IPS-18a (cell line): ENCODE measurements around the gene SUFU.
"Not testable (repeated sequence)": the region's sequence is repeated elsewhere in the genome, so short reads cannot be mapped to it uniquely, and the experiment has no call there.

Experiments
- H3K27ac ChIP-seq: one replicate; pipeline ENCODE4 v1.5.1; 2013; ENCODE audit warnings: low read length
- H3K27me3 ChIP-seq: one replicate; pipeline ENCODE4 v1.6.1; 2013; ENCODE audit warnings: mild to moderate bottlenecking, low read length; ENCODE audit not compliant: control insufficient read depth, insufficient read depth
- H3K36me3 ChIP-seq: one replicate; pipeline ENCODE4 v1.6.1; 2013; ENCODE audit warnings: low read depth, low read length; ENCODE audit not compliant: control insufficient read depth
- H3K4me1 ChIP-seq: one replicate; pipeline ENCODE4 v1.6.1; 2013; ENCODE audit warnings: low read depth, low read length; ENCODE audit not compliant: control insufficient read depth
- H3K4me3 ChIP-seq: one replicate; pipeline ENCODE4 v1.5.1; 2013; ENCODE audit warnings: low read length
- H3K9ac ChIP-seq: one replicate; pipeline ENCODE4 v1.6.1; 2013; ENCODE audit warnings: mild to moderate bottlenecking, low read length, moderate library complexity
- H3K9me3 ChIP-seq: one replicate; pipeline ENCODE4 v1.6.1; 2013; ENCODE audit warnings: low read depth, low read length; ENCODE audit not compliant: control insufficient read depth

Gene SUFU

DNA sequence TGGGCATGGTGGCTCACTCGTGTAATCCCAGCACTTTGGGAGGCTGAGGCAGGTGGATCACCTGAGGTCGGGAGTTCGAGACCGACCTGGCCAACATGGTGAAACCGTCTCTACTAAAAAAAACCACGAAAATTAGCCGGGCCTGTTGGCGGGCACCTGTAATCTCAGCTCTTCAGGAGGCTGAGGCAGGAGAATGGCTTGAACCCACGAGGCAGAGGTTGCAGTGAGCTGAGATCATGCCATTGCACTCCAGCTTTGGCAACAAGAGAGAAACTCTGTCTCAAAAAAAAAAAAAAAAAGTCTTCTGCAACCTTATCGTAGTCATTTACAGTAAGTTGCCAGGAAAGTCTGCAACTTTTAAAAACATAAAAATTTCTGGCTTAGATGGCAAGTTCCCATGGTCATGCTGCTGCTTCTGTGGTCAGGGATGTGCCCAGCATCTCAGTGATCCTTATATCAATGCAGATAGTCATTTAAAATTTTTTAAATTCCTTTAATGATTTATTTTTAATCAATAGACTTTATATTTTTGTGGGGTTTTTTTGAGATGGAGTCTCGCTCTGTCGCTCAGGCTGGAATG, 15.6 kb downstream of the SUFU start:
- Histone ChIP-seq H3K27me3 (no peaks in the 10 kb centered on the region), H3K27ac (no peak overlapping the region), H3K4me1 (no peaks in the 10 kb centered on the region), H3K9ac (no peak overlapping the region), H3K9me3 (no peaks in the 10 kb centered on the region), H3K36me3 (no peaks in the 10 kb centered on the region), H3K4me3 (no peak overlapping the region)

DNA sequence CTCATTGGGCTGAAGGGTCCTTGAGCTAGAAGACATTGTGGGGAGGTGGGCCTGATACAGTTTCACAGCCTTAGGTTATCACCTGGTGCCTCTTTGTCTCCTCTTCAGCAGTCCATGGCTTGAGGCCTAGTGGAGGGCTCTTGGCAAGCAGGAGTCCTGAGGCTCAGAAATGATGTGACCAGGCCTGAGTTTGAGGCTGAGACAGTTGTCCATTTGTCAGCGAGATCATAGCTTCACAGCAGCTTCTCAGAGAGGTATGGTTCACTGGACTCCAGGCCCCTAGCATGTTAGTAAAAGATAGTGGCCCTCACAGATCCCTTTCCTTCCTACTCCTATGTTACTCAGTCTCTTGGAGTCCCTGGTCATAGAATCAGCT, 19.1 kb downstream of the SUFU start:
- Histone ChIP-seq H3K4me3 (no peak overlapping the region), H3K4me1 (no peaks in the 10 kb centered on the region), H3K9me3 (no peaks in the 10 kb centered on the region), H3K9ac (no peak overlapping the region), H3K27ac (no peak overlapping the region), H3K27me3 (no peaks in the 10 kb centered on the region), H3K36me3 (no peaks in the 10 kb centered on the region)

DNA sequence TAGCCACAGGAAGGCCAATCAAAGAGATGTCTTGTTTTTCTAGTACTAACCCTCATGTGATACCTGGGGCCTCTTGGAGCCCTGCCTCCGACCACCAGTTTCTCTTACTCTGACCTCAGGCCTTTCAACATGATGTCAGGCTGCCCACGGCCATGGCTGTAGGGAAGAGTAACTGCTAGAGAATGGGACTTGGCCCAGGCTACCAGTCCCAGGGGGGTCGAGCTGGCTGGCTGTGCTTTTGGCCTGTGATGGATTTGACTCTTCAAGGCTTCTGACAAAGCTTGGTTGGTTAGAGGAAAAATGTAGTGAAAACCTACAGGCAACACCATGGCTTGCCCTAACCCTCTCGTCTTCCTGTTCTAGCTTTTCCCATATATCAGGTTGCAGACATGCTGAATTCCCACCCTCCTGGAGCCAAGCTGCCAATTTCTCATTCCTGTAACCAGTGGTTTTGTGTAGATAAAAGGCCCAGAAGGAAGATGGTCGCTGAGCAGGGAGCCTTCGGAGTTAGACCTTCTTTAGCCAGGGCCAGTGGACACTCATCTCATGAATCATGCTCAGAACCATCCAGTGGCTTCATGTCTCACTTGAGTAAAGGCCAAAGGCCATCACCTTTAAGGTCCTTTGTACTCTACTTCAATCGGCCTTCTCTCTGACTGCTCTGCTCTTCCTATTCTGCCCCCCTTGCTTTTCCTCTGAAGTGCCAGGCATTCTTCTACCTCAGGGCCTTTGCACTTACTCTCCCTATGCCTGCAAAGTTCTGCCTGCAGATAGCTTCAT, 19.7 kb downstream of the SUFU start:
- Histone ChIP-seq H3K4me1 (no peaks in the 10 kb centered on the region), H3K4me3 (no peak overlapping the region), H3K27ac (no peak overlapping the region), H3K36me3 (no peaks in the 10 kb centered on the region), H3K9ac (no peak overlapping the region), H3K9me3 (no peaks in the 10 kb centered on the region), H3K27me3 (no peaks in the 10 kb centered on the region)

- no peaks in the 10 kb centered on the region for H3K27me3 ChIP-seq
- H3K4me3 ChIP-seq, result no peak overlapping the region
- H3K4me1 ChIP-seq, result no peaks in the 10 kb centered on the region
- H3K36me3 ChIP-seq, result no peaks in the 10 kb centered on the region
- no peak overlapping the region for H3K9ac ChIP-seq
- H3K9me3 ChIP-seq, result no peaks in the 10 kb centered on the region
- no peak overlapping the region for H3K27ac ChIP-seq
Observed at GRCh38 chr10:102524746-102525145, 21.0 kb downstream of the SUFU start.

GRCh38 chr10:102527546-102527945, 23.8 kb downstream of the SUFU start:
- no peaks in the 10 kb centered on the region for H3K27me3 ChIP-seq
- no peaks in the 10 kb centered on the region for H3K9me3 ChIP-seq
- H3K4me3 ChIP-seq, result no peak overlapping the region
- no peak overlapping the region for H3K9ac ChIP-seq
- H3K27ac ChIP-seq, result no peak overlapping the region
- H3K4me1 ChIP-seq, result no peaks in the 10 kb centered on the region
- no peaks in the 10 kb centered on the region for H3K36me3 ChIP-seq

- H3K4me1 ChIP-seq, result no peaks in the 10 kb centered on the region
- H3K9me3 ChIP-seq, result no peaks in the 10 kb centered on the region
- H3K9ac ChIP-seq, result no peak overlapping the region
- H3K27me3 ChIP-seq, result no peaks in the 10 kb centered on the region
- H3K36me3 ChIP-seq, result no peaks in the 10 kb centered on the region
- no peak overlapping the region for H3K4me3 ChIP-seq
- H3K27ac ChIP-seq, result no peak overlapping the region
Observed at GRCh38 chr10:102534333-102534732, 30.6 kb downstream of the SUFU start.

DNA sequence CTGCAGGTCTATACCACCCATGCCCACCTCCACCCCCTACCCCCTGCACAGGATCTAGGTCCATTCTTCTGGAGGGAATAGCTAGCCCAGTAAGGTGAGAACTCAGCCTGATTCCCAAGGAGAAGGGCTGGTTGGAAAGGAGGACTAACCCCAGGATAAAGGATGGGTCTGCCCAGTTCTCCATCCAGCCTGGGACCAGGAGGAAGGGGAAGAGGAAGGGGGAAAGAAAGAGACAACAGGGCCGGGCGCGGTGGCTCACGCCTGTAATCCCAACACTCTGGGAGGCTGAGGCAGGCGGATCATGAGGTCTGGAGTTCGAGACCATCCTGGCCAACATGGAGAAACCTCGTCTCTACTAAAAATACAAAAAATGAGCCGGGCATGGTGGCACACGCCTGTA, 31.2 kb downstream of the SUFU start:
- H3K4me3 ChIP-seq, H3K27ac ChIP-seq, H3K4me1 ChIP-seq, H3K27me3 ChIP-seq, H3K36me3 ChIP-seq, H3K9me3 ChIP-seq, H3K9ac ChIP-seq: not testable (repeated sequence)

DNA sequence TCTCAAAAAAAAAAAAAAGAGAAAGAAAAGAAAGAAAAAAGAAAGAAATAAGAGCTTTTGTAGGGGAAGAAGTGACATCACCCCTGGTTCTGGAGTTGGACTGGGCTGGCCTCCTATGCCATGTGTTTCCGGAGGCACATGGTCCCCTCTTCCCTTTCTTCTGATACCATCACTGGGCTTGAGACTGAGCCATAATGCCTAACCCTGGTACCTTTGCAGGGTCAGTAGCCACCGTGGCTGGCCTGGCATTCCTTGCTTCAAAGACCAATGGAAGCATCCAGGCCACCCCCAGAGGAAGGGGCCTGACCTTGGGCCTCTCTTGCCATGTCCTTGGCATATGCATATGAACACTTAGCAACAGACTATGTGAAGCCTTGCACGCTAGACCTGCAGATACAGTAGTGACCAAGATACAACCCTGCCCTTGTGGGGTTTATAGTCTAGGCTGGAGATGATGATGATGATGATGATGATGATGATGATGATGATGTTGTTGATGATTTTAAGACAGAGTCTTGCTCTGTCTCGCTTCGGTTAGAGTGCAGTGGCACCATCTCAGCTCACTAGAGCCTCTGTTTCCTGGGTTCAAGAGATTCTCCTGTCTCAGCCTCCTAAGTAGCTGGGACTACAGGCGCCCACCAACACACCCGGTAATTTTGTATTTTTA, 31.8 kb downstream of the SUFU start:
- H3K9ac ChIP-seq, result no peak overlapping the region
- no peak overlapping the region for H3K4me3 ChIP-seq
- no peaks in the 10 kb centered on the region for H3K36me3 ChIP-seq
- H3K27ac ChIP-seq, result no peak overlapping the region
- no peaks in the 10 kb centered on the region for H3K9me3 ChIP-seq
- no peaks in the 10 kb centered on the region for H3K27me3 ChIP-seq
- H3K4me1 ChIP-seq, result no peaks in the 10 kb centered on the region

- H3K4me3 ChIP-seq, result no peak overlapping the region
- no peaks in the 10 kb centered on the region for H3K4me1 ChIP-seq
- no peaks in the 10 kb centered on the region for H3K9me3 ChIP-seq
- no peaks in the 10 kb centered on the region for H3K36me3 ChIP-seq
- no peak overlapping the region for H3K9ac ChIP-seq
- no peaks in the 10 kb centered on the region for H3K27me3 ChIP-seq
- no peak overlapping the region for H3K27ac ChIP-seq
Observed at GRCh38 chr10:102537367-102537766, 33.6 kb downstream of the SUFU start.

- Histone ChIP-seq H3K4me3 (no peak overlapping the region), H3K9me3 (no peaks in the 10 kb centered on the region), H3K27ac (no peak overlapping the region), H3K9ac (no peak overlapping the region), H3K36me3 (no peaks in the 10 kb centered on the region), H3K27me3 (no peaks in the 10 kb centered on the region), H3K4me1 (no peaks in the 10 kb centered on the region)
Observed at GRCh38 chr10:102537948-102538347, 34.2 kb downstream of the SUFU start.

DNA sequence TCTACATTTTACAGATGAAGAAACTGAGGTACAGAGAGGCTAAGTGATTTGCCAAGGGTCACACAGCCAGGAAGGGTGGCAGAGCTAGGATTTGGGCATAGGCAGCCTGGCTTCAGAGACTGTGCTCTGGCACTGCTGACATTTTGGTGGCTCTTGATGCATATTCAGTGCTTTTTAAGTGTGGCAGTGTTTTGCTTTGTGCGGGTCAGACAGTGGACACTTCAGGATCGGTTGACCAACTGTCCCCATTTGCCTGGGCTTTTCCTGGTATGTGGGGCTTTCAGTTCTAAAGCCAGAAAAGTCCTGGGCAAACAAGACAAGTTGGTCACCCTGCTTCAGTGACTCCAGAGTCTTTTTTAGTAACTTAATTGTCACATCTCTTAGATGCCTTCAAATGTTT, 35.0 kb downstream of the SUFU start:
- Histone ChIP-seq H3K4me3 (no peak overlapping the region), H3K36me3 (no peaks in the 10 kb centered on the region), H3K27me3 (no peaks in the 10 kb centered on the region), H3K9me3 (no peaks in the 10 kb centered on the region), H3K27ac (no peak overlapping the region), H3K4me1 (no peaks in the 10 kb centered on the region), H3K9ac (no peak overlapping the region)

- Histone ChIP-seq H3K36me3 (no peaks in the 10 kb centered on the region), H3K4me1 (no peaks in the 10 kb centered on the region), H3K9ac (no peak overlapping the region), H3K27me3 (no peaks in the 10 kb centered on the region), H3K27ac (no peak overlapping the region), H3K4me3 (no peak overlapping the region), H3K9me3 (no peaks in the 10 kb centered on the region)
Observed at GRCh38 chr10:102540023-102540422, 36.3 kb downstream of the SUFU start.
